Measurements from ENCODE around the gene CHIT1.

CHIT1 gene

GRCh38 chr1:203176273-203177035, 53.0 kb downstream of the CHIT1 start:
- DNase-seq (ENCODE audit: low read depth in 1 of 2, low spot score in 1 of 2), result no peak

GRCh38 chr1:203175827-203176241, 53.6 kb downstream of the CHIT1 start:
- no peak for DNase-seq (ENCODE audit: low read depth in 1 of 2, low spot score in 1 of 2)

- DNase-seq (ENCODE audit: low read depth in 1 of 2, low spot score in 1 of 2), result no peak
Observed at GRCh38 chr1:203175237-203175826, 54.1 kb downstream of the CHIT1 start, which contains the start of gene MYBPH. MYBPH (minus strand) TSS chr1:203175826; CDS start chr1:203175755, 71 bp downstream.

- no peak for DNase-seq (ENCODE audit: low read depth in 1 of 2, low spot score in 1 of 2)
Observed at GRCh38 chr1:203174324-203174985, 55.0 kb downstream of the CHIT1 start.

GRCh38 chr1:203173566-203173965, 55.9 kb downstream of the CHIT1 start:
- no peak for DNase-seq (ENCODE audit: low read depth in 1 of 2, low spot score in 1 of 2)

DNA sequence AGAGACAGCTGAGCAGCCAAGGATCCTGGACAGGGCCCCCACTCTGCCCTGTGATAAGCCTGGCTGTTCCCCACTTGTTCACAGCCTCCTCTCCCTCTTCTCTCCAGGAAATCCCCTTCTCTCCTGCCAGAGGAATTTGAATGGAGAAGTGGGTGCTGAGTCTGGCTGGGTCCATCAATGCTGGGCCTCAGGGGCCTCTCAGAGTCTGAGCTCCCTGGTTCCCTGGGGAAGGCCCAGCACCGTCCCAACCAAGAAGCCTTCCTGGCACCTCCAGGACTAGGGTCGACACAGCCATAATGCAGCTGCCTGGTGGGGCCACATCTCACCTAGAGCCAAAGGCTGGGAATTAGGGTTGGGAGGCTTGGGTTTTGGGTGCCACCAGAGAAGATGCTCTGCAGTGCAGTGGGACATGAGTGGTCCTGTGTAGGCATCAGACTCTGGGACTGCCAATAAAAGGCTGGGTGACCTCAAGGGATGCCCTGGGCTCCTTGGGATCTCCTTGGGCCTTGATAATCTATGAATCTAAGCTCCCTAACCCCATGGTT, 56.4 kb downstream of the CHIT1 start:
- no peak for DNase-seq (ENCODE audit: low read depth in 1 of 2, low spot score in 1 of 2)

- DNase-seq (ENCODE audit: low read depth in 1 of 2, low spot score in 1 of 2), result peak in 1 of 2 donors; percentile 17
Observed at GRCh38 chr1:203172184-203173010, 57.1 kb downstream of the CHIT1 start.

DNA sequence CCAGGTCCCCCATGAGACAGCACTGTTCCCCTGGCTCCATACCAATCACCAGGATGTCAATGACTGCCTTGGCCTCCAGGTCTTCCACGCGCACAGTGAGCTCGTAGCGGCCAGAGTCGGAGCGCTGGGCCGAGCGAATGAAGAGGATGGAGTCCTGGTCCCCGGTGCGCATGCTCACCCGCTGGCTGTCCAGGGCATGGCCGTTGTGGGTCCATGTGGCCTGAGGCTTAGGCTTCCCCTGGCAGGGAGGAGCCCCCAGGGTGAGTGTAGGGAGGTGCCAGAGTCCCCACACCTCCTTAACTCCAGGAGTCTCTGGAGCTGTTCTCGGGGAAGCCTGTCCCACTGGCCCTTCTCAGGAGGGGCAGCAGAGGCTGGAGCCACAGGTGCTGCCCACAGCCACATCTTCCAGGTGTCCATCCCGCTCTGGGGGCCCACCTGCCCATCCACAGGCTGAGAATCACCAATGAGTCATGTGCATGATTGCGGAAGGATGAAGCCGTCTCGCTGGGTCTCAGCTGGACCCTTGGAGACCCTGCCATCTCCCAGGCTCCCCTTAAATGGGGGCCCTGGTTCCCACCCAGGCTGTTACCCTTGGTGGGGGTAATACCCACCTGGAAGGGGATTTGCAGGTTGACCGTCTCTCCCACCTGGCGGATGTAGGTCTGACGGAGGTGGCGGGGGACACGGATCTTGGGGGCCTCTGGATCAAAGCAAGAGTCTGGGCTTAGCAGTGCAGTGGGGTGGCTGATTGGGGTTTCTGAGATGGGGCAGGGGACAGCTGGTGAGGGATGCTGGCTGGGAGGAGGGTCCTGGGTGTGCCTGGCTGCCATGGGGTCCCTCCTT, 57.9 kb downstream of the CHIT1 start:
- no peak for DNase-seq (ENCODE audit: low read depth in 1 of 2, low spot score in 1 of 2)

- DNase-seq (ENCODE audit: low read depth in 1 of 2, low spot score in 1 of 2), result no peak
Observed at GRCh38 chr1:203170625-203171330, 58.7 kb downstream of the CHIT1 start.

- DNase-seq (ENCODE audit: low read depth in 1 of 2, low spot score in 1 of 2), result no peak
Observed at GRCh38 chr1:203169770-203170520, 59.5 kb downstream of the CHIT1 start.

- DNase-seq (ENCODE audit: low read depth in 1 of 2, low spot score in 1 of 2), result no peak
Observed at GRCh38 chr1:203168991-203169390, 60.5 kb downstream of the CHIT1 start.

DNA sequence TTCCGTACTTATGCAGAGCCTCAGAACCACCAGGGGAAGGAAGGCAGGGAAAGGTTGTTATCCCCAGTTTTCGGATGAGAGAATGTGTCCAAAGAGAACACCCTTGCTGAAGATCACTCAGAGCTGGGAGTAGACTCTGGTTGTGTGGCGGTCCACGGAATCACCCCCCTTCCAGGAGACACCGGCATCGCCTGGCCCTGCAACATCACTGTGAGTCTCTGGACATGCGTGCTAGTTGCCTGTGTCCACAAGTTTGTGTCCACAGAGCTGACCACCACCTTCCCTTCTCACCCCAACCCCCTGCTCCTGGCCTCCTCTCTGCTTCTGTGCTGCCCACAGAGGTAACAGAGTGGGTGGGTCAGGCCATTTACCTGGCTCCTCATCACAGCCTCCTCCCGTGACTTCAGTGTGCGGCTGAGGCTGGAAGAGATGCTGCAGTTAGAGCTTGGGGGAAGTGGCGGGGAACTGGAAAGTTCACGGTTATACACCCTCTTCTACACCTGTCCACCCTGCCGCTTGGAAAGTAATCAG, 61.2 kb downstream of the CHIT1 start:
- no peak for DNase-seq (ENCODE audit: low read depth in 1 of 2, low spot score in 1 of 2)

- no peak for DNase-seq (ENCODE audit: low read depth in 1 of 2, low spot score in 1 of 2)
Observed at GRCh38 chr1:203167913-203168200, 61.6 kb downstream of the CHIT1 start.

GRCh38 chr1:203167026-203167912, 62.2 kb downstream of the CHIT1 start:
- no peak for DNase-seq (ENCODE audit: low read depth in 1 of 2, low spot score in 1 of 2)

GRCh38 chr1:203166192-203166940, 63.1 kb downstream of the CHIT1 start:
- DNase-seq (ENCODE audit: low read depth in 1 of 2, low spot score in 1 of 2), result no peak
